Stimulated activated CD4-positive, alpha-beta T cell treated with anti-CD3 and anti-CD28 coated beads, Interleukin-1b, Interleukin-23, amount 100 ng/mL, for 4 hours (primary cell): ENCODE results near the gene C1orf122.
A peak's percentile ranks its signal among the peaks of the same experiment; 100 is the strongest.
"Not testable (repeated sequence)": the region's sequence is repeated elsewhere in the genome, so short reads cannot be mapped to it uniquely, and the experiment has no call there.

ENCODE experiments used
- DNase-seq, 2 donors: peaks; one replicate each; pipeline ENCODE4 v3.0.0-alpha.2; 2020; ENCODE audit warnings: low read depth in 2 of 2

The C1orf122 gene

DNA sequence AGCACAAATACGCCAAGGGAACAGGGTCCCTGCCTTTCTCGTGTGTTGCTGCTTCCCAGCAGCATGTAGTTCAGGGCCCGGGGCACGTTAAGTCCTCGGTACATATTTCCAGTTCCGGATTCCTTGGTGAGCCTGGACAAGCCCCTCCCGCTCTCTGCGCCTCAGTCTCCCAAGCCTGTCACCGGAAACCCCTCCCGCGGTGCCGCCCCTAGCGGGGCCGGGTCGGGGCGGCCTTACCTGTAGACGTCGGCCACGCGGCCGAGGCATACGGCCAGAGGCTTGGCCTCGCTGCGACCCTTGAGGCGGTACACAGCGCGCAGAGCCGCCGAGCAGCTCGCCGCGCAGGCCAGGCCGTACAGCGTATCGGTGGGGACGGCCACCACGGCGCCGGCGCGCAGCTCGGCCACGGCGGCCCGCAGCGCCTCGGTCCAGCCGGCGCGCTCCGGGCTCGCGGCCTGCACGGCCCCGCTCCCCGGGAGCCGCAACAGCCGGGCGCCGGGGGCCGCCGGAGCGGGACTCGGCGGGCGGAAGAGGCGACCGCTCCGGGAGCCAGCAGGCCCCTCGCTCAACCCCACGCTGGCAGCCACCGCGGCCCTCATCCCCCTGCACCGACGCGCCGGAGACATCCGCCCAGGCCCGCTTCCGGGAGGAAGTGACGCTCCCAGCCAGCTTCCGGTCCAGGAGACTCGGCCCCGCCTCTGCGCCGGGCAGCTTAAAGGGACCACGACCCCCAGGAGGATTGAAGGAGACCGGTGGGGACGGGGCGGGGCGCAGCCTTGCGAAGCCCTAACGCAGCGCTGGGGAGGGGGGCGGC is at the start of gene C1orf122, which contains the start of gene YRDC:
C1orf122 (plus strand) TSS at position 236 of the 814 bp plus-strand sequence. CDS start 615 bp downstream, outside the sequence.
YRDC (minus strand) TSS at position 654 of the 814 bp plus-strand sequence; CDS start at position 626, 28 bp downstream.
- peak; percentile 84 to 92 for DNase-seq

DNA sequence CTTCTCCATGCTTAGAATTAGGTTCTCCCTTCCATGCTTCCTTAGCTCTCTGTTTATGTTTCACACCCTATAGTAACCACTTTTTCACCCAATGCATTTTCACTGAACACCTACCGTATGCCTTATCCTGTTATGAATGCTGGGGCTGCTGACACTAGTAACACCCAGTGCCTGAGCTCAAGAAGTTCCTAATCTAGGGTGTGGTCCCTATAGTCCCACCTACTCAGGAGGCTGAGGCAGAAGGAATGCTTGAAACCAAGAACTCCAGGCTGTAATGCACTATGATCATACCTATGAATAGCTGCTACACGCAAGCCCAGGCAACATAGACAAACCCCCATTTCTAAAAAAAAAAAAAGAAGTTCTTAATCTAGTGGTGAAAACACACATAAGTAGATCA is 48.1 kb upstream of the C1orf122 start:
- no peak for DNase-seq

DNA sequence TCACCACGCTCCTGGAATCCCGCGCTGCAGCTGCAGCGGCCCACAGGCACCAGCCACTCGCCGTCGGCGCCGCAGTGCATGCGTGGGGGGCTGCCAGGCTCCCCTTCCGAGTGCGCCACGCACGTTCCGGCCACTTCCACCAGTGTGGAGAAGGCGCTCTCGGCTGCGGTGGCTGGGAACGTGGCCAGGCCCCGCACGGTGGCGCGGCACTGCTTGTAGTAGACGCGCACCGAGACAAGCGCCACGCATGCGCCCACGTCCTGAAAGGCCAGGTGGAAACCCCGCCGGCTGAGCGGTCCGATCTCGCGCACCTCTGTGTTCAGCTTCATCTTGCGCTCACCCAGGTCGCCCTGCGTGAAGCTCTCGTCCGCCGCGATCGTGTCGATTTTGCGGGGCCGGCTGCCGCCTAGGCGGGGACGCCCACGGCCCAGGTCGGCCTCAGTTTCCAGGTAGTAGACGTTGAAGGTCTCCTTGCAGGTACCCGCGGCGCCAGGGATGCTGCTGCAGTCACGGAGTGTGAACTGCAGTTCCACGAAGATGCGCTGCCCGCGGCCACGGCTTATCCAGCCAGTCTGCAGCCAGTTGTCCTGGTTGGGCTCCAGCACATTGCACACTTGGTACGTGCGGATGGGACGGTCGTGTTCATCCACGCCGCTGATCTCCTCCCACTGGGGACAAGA is 46.0 kb upstream of the C1orf122 start:
- no peak for DNase-seq

DNA sequence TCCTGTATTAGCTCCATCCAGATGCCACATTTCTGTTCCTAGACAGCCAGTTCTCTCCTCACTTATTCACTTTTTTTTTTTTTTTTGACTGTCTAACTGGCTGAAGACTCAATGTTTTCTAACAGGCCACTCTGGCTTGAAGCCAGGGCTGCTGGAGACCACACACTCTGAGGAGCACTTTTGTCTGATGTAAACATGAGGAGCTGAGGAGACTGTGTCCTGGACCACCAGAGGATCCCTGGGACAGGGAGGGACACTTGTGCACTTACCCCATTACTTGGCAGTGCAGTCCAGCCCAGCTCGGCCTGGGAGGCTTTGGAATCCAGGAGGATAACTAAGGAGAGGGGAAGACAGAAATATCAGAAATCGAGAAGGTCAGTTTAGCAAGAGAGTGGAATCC is 45.1 kb upstream of the C1orf122 start:
- DNase-seq = no peak

DNA sequence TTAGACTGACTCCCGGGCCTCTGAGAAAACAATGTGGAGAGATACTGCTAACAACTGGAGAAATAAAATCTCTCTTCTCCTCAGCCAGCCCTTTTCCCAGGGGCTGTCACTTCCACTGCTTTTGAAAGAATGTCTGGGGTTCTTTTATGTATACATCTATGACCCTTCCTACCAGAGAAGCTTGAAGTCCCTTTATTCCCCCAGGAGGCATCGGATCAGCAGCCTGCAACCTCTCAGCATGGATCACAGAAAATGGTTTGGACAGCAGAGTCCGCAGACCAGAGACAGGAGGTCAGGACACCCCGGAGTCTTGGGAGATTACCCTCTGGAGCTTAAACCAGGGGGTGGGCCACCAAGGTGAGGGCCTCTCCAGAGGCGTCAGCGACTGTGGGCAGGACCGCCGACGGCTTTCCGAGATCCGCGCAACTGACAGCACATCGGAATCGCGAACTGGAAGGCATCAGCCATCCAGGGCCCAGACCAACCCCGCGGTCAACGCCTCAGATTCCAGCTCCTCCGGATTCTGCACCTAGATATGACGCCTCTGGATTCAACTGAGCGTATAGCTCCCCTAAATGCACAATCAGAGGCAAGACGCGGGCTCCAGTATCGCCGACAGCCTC is 43.7 kb upstream of the C1orf122 start:
- no peak for DNase-seq

DNA sequence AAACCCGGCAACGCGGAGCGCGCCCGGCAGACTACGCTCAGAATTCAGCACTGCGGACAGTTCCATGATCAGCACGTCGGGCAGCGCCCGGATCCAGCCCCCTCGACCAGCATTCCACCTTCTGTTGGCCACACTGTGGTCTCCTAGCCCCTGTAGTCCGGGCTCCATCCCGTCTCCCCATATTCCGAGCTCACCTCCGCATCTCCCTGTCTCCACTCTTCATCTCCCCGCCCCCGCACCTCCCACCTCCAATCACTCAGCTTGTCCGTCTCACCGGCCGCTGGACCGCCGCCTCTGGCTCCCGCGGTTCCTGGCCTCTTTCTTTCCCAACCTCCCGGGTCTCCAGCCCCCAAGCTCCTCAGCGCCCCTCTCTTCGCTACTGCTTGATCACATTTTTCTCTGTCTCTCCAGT is 43.2 kb upstream of the C1orf122 start:
- DNase-seq = no peak

DNA sequence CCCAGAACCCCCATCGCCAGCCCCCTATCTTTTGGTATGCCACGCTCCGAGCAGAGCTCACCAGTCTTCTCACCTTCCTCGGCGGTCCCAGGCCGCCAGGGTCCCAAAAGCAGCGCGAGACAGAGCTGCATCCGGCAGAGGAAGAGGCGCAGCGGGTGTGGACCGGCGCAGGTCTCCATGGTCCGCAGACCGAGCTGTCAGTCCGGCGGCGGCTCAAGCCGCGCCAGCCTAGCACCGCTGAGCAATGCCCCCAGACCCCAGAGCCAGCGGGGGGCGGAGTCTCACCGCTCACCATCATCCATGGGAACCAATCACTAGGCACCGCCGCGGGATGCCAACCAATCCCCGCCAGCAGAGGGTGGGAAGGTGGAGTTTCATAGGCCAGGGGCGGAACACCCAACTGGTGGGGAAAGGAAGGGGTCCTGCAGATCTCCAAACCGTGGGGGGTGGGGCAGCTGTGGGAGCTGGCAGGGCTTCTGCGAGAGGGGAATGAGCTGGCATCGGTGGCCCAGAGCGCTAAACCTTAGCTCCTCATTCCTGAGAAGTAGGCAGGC is 42.6 kb upstream of the C1orf122 start, which contains the start of gene EPHA10:
EPHA10 (minus strand) TSS at position 233 of the 554 bp plus-strand sequence; CDS start at position 179, 54 bp downstream.
- DNase-seq = no peak

DNA sequence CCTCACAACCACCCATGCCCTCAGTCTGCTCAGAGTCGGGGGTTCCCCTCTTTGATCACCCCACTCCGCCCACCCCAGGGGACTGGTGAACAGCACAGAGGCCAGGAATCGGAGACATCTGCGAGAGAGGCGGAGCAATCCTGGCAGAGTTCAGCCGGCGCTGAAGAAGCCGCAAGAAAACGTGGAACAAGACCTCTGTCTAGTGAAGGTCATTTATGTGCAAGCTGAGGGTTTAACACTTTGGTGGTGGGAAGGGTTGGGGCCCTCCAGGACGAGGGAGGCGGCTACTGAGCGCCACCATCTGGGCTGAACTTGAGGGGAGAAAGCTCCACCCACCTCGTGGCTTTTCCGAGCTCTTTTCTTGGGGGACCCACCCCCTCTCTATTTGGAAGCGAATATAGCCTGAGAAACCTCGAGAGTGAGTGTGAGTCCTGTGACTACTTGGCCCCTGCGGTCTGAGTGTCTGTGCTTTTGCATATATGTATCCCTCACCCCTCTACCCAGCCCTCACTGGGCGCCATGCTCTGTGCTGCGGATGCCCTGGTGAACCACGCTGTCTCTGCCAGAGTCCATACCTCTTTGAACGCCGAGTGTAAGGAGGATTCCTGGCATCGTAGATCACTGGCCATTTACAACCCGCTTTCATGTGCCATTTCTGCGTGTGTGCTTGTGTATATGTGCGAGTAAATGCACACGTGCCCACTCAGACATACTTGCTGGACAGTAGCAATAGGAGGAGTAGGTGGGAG is 41.5 kb upstream of the C1orf122 start:
- DNase-seq = peak in 1 of 2 donors; percentile 16

DNA sequence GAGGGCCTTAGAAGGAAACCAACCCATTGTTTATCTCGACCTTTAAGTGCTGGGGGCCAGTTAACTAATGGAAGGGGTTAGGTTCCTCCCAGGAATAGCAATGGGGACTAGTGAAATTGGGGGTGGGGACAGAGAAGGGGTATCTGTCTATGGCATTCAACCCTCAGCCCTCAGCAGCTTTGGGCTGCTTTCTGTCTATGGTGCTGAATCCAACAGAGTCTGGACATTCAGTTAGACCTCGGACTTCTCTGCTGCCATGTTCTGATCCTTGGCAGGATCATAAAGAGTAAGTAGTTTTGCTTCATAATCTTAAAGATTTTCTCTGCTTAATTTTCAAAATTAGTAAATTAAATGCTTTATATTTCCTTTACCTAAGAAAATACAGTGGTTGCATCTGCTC is 40.1 kb upstream of the C1orf122 start:
- DNase-seq = no peak

DNA sequence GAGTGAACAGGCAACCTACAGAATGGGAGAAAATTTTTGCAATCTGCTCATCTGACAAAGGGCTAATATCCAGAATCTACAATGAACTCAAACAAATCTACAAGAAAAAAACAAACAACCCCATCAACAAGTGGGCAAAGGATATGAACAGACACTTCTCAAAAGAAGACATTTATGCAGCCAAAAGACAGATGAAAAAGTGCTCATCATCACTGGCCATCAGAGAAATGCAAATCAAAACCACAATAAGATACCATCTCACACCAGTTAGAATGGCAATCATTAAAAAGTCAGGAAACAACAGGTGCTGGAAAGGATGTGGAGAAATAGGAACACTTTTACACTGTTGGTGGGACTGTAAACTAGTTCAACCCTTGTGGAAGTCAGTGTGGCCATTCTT is 36.1 kb upstream of the C1orf122 start:
- not testable (repeated sequence) for DNase-seq

DNA sequence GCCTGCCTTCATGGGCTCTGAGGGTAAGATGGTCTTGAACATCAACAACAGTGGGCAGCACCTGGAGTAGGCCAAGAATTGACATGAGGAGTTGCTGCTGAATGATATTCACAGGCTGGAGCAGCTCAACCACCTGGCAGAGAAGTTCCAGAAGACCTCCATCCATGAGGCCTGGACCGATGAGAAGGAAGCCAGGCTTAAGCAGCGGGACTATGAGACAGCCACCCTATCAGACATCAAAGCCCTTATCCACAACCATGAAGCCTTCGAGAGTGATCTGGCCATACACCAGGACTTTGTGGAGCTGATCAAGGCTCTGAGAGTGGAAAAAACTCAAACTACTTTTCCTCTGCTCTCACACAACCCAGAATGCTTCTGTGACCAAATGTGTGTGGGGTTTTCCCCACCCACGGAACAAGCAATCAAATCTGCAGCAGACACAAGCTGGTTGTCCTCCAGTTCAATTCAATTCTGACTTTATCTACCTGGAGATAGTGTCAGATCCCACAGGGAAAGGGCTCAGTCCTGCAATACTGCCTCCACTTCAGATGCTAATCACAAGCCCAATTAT is 30.6 kb upstream of the C1orf122 start:
- DNase-seq = no peak

DNA sequence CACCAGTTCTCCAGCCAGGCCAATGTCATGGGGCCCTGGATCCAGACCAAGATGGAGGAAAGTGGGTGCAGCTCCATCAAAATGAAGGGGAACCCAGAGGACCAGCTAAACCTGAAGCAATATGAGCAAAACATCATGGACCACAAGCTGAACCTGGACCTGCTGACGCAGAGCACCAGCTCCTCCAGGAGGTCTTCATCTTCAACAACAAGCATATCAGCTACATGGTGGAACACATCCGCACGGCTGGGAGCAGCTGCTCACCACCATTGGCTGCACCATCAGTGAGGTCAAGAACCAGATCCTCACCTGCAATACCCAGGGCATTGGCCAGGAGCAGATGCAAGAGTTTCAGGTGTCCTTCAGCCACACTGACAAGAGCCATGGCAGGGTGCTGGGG is 28.9 kb upstream of the C1orf122 start:
- no peak for DNase-seq

DNA sequence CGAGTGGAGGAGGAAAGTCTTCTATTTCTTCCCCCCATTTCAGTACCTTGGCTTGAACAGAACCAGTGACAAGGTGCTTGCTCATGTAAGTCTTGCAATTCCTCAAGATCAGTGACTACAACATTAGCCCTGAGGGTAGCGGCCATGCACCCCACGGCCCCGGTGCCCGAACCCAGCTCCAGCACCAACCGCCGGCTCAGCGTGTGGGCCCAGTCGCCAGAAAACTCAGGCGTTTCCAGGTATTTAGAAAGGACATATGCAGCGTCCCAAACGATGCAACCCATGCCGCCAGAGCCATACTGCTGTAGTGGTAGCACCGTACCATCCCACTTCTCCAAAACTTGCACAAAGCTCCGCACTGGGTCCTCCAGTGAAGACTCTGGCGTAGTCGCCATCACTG is 25.1 kb upstream of the C1orf122 start:
- DNase-seq = no peak

DNA sequence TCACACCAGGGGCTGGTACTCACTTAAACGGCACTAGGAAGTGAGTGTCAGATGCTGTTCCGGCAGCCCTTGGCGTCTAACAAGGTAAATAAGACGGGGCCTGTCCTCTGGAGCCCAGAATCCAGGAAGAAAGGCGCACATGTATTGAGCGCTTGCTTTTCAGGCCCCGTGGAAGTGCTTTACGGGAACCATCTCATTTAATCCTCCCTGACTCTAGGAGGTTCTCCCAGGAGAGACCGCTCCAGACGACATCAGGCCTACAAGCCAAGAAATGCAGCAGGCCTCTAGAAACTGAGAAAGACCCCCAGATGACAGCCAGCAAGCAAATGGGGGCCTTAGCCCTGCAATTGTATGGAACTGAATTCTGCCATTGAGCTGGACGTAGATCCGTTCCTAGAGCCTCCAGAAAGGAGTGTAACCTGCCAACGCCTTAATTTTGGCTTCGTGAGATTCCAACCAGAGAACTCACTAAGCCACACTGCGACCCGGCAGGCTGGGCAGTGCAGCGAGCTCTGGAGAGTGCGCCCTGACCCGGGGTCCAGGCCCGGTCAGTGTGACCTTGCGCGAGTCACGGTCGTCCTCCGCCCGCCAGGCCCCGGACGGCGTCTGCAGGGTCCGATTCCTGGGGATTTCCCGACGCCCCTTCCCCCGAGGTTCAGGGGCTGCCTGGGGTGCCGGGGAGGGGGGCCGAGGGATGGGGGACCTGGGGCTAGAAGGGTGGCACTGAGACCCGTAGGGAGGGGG is 14.5 kb upstream of the C1orf122 start:
- DNase-seq = no peak

DNA sequence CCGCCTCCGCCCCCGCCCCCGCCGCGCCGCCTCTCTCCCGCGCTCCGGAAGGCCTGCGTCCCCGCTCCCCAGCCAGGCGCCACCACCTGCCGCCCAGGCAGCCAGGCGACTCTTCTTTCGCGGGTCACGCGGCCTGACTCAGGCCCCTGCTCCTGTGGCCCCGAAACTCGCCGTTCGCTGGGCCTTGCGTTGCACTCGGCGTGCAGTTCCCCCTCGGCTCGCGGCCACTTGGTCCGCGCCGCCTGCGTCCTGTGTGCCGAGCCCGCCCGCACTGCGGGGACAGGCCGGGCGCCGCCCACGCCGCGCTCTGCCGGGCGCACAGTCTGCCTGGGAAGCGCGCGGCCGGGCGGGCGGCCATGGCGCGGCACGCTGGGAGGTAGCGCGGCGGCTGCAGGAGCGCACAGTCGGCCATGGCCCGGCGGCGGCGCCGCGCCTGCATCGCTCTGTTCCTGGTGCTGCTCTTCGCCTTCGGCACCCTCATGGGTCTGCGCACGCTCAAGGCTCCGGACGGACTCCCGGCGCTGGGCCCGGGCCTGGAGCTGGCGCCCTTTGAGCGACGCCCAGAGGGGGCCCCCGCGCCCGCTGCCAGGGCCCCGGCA is 13.7 kb upstream of the C1orf122 start, which contains the start of gene MANEAL:
MANEAL (plus strand) TSS at position 75 of the 599 bp plus-strand sequence; CDS start at position 411, 336 bp downstream.
- peak in 1 of 2 donors; percentile 26 for DNase-seq

DNA sequence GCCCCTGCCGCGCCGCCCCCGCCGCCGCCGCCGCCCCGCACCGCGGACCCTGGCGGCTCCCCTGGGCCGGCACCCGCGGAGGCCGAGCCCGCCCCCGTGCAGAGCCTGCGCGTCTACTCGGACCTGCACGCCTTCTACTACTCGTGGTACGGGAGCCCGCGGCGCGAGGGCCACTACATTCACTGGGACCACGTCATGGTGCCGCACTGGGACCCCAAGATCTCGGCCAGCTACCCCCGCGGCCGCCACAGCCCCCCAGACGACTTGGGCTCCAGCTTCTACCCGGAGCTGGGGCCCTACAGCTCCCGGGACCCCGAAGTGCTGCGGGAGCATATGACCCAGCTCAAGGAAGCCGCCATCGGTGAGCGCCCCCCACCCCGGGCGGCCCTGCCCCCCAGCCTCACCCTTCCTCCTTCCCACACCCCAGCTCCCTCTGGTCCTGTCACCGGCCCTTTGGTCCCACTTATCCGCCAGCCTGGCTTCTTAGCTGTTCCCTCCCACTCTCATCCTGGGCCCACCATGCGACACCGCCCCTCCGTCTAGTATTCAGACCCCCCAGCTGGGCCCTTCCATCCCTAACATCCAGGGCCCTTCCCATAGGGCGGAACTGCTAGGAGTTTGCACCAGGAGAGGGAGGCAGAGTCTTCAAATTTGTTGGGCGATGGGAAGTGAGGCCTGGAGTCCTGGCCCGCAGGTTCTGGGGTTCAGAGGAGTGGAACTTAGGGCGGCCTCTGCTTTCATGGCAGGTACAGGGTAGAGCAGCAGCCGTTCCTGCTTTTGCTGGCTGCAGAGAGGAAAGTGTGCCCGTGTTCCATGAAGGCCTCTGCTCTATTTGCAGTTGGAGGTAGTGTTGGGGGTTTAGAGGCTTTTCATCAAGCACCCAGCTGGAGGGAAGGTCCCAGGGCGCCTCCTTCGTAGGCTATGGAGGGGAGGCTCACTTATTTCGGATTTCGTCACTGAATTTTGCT is 12.9 kb upstream of the C1orf122 start:
- DNase-seq = no peak

DNA sequence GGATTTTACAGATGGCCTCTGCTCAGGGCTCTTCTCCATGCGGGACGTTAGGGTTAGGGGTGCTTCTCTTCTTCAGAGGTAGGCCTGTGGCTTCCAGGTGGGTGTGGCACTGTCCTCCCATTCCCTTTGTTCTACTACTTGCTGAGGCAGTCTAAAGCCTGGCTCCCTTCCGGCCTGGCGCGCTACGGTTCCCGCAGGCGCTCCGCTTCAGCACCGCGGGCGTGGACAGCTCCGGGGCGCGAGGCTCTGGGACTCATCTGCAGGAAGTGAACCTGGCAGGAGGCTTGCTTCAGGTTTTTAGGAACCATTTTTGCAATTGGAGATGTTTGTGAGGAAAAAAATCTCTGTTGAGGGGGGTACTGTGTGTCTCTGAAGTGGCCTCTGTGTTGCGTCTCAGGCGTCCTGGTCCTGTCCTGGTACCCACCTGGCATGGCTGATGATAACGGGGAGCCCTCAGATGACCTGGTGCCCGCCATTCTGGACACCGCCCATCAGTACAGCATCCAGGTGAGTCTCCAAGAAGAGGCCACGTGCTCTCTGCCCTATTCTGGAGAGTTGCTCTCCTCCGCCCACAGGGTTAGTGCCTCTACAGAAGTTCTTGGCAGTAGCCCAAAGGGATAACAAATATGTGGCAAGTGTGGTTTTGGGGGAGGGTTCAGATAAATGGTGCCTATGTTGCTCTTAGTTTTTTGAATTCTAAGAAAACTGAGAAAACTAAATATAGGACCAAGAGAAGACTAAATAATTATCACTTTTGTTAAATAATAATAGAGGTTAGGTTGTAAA is 12.1 kb upstream of the C1orf122 start:
- DNase-seq = peak in 1 of 2 donors; percentile 42
